ENCODE data around the gene CCNY. TPM values are rescaled to one million over a fixed set of nuclear protein-coding genes. Genes with fewer than 3 reads are reported as not detected.

The CCNY gene
- total and polyA plus RNA-seq, 2 of the 4 experiments (the other 2 are of a cell fraction): 38.0 to 131 TPM

DNA sequence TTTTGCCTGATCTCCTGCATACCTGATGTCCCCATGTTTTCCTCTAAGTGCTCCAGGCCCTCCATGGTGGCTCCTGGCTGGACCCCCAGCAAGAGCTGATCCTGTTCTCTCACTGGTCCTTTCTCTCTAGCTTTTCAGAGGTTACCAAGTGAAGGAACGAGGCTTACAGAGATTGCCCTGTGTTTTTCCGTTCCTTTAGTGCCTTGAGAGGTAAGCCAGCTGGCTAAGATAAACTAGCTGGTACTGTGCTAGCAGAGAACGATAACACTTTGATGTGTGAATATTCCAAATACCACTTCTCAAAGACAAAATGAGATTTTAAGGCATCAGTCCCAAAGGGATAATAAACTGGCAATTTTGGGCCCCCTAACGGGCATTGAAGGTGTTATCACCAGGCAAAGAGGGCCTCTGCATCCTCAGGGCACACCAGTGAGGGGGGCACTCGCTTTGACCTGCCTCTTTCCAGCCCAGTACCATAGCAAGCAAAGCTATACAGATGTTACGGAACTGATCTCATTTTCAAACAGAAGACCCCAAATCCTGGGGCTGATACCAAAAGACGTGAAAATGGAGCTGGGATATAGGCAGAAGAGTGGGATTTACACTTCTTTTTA is 8.4 kb upstream of the CCNY start:
- Histone ChIP-seq H3K18ac (ENCODE audit: low read depth, low read length) (peak overlapping the region; percentile 94), H3K14ac (replicated peaks; ENCODE audit: low read depth, low read length) (peak overlapping the region; percentile 51), H2AK5ac (ENCODE audit: low read depth, low read length) (peak overlapping the region; percentile 53), H3K27me3 (ENCODE audit: control insufficient read depth, insufficient read depth, low read length) (no peaks in the 10 kb centered on the region), H2BK20ac (ENCODE audit: low read depth, low read length) (peak overlapping the region; percentile 77), H4K20me1 (ENCODE audit: insufficient read depth, low read length) (peaks cover 20% of the 10 kb centered on the region), H3K4me1 (ENCODE audit: control insufficient read depth, insufficient read depth, low read length) (peaks cover 30% of the 10 kb centered on the region), H3K23ac (ENCODE audit: low read depth, low read length) (peak overlapping the region; percentile 55), H3K9me1 (ENCODE audit: insufficient read depth, low read length) (peaks cover 25% of the 10 kb centered on the region), H3K36me3 (ENCODE audit: control insufficient read depth, insufficient read depth, low read length) (no peaks in the 10 kb centered on the region; the same call in 1 of the 2 replicates), H4K5ac (ENCODE audit: low read depth, low read length) (peak overlapping the region; percentile 88), H4K91ac (ENCODE audit: insufficient read depth, low read depth, low read length) (peak overlapping the region; percentile 94), H2AFZ (replicated peaks; ENCODE audit: low read length, poor library complexity) (no peak overlapping the region), H2AK9ac (replicated peaks; ENCODE audit: low read depth, low read length, poor library complexity) (peak overlapping the region; percentile 17), H4K8ac (ENCODE audit: low read depth in 2 of 2, low read length in 2 of 2) (peak overlapping the region; percentile 24 to 77; a peak in 3 of 4 replicates), H3K56ac (ENCODE audit: extremely low read depth, insufficient read depth, low read length) (peak overlapping the region; percentile 79), H2BK120ac (ENCODE audit: low read depth, low read length) (peak overlapping the region; percentile 92), H2BK5ac (ENCODE audit: low read depth, low read length, poor library complexity, severe bottlenecking) (peak overlapping the region; percentile 76), H3K27ac (ENCODE audit: insufficient read depth, low read length) (peak overlapping the region; percentile 80), H3K9me3 (ENCODE audit: control insufficient read depth, insufficient read depth, low read length) (no peaks in the 10 kb centered on the region), H3K79me1 (ENCODE audit: low read depth in 1 of 2, low read length in 2 of 2) (peaks cover 38 to 66% of the 10 kb centered on the region in 2 experiments), H3K9ac (ENCODE audit: low read depth, low read length) (0 out of 2 replicates have a peak overlapping the region, but pooled peaks have one; percentile 10), H2BK15ac (ENCODE audit: low read depth, low read length) (peak overlapping the region; percentile 37; the same call in 2 of the 3 replicates), H3K4me3 (ENCODE audit: insufficient read depth, low read depth, low read length) (no peak overlapping the region), H3K4me2 (ENCODE audit: low read depth, low read length) (peak overlapping the region; percentile 35), H3K4ac (ENCODE audit: low read depth, low read length) (peak overlapping the region; percentile 94)
- in situ Hi-C loops (cut with MboI; ENCODE audit: low sequenced_read_pairs) (no loop called here), dilution Hi-C loops (cut with HindIII; ENCODE audit: low sequenced_read_pairs, unreplicated experiment) (no loop called here), intact Hi-C loops (cut with micrococcal nuclease) (loop anchor here (1.0 to 5.0 kb wide), 2 partner anchors 7 to 201 kb away; partner anchors contain the start of gene CREM)
- no TSS peak for BruUV-seq (replicated peaks)
- DNase-seq (no peak), ATAC-seq (ENCODE audit: low read depth) (peak; percentile 12)
- TF ChIP-seq POLR2A (IDR thresholded peaks at IDR 0.05; ENCODE audit: low read depth, low read length): no peak
- TF ChIP-seq, protein P1, sequence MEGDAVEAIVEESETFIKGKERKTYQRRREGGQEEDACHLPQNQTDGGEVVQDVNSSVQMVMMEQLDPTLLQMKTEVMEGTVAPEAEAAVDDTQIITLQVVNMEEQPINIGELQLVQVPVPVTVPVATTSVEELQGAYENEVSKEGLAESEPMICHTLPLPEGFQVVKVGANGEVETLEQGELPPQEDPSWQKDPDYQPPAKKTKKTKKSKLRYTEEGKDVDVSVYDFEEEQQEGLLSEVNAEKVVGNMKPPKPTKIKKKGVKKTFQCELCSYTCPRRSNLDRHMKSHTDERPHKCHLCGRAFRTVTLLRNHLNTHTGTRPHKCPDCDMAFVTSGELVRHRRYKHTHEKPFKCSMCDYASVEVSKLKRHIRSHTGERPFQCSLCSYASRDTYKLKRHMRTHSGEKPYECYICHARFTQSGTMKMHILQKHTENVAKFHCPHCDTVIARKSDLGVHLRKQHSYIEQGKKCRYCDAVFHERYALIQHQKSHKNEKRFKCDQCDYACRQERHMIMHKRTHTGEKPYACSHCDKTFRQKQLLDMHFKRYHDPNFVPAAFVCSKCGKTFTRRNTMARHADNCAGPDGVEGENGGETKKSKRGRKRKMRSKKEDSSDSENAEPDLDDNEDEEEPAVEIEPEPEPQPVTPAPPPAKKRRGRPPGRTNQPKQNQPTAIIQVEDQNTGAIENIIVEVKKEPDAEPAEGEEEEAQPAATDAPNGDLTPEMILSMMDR (conservative IDR thresholded peaks at IDR 0.05; ENCODE audit: low read depth, low read length): 0 out of 2 replicates have a peak, but pooled peaks have one; percentile 9
- CTCF ChIA-PET: interaction anchor here (0.6 to 1.4 kb wide), 5 partner anchors 10 to 170 kb away, joined by 3 to 9 read pairs (median 3); no protein-coding TSS in a partner anchor
- no CpG with 5 or more reads among the region's 7 CpGs for WGBS, 2 experiments (ENCODE audit: extremely low coverage in 2 of 2, insufficient read length in 1 of 2)
- POLR2A ChIA-PET (ENCODE audit: unreplicated experiment): no interaction called here
